Fibroblast of pulmonary artery (primary cell): ENCODE measurements around the gene CREB5.

Source experiments
- DNase-seq: peaks from one replicate; pipeline ENCODE4 v3.0.0-alpha.2; 2010; ENCODE audit warnings: low read depth
- H3K4me3 ChIP-seq: replicated peaks from 2 replicates; pipeline ENCODE4 v1.5.1; 2011; ENCODE audit warnings: low read depth, mild to moderate bottlenecking, control low read depth, low read length, moderate library complexity
- TF ChIP-seq, protein P1 (sequence below): IDR thresholded peaks from 2 replicates; pipeline ENCODE4 v1.5.1; 2011; ENCODE audit warnings: mild to moderate bottlenecking, control low read depth, low read length, inconsistent platforms; ENCODE audit errors: missing control alignments

CREB5 gene

GRCh38 chr7:28630350-28630749 lies 218.0 kb downstream of the CREB5 start:
- no peak for DNase-seq
- TF ChIP-seq, protein P1, sequence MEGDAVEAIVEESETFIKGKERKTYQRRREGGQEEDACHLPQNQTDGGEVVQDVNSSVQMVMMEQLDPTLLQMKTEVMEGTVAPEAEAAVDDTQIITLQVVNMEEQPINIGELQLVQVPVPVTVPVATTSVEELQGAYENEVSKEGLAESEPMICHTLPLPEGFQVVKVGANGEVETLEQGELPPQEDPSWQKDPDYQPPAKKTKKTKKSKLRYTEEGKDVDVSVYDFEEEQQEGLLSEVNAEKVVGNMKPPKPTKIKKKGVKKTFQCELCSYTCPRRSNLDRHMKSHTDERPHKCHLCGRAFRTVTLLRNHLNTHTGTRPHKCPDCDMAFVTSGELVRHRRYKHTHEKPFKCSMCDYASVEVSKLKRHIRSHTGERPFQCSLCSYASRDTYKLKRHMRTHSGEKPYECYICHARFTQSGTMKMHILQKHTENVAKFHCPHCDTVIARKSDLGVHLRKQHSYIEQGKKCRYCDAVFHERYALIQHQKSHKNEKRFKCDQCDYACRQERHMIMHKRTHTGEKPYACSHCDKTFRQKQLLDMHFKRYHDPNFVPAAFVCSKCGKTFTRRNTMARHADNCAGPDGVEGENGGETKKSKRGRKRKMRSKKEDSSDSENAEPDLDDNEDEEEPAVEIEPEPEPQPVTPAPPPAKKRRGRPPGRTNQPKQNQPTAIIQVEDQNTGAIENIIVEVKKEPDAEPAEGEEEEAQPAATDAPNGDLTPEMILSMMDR: no peak
- H3K4me3 ChIP-seq: no peak overlapping the region

DNA sequence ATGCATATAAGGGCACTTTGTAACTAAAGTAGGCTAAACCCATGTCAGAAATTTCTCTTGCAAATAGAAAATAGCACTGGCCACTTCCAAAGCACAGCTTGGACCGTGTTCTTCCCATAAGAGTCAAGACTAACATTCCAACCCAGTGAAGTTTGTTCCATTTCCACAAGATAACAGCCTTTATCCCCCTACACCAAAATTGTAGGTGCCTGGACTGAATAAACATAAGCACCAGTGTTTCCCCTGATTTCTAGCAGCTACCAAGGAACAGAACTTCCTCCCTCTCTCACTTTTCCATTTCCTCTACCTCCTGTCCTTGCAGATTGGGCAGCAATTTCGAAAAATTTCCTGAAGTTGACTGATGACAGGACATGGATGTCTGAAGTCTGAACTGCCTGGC lies 219.7 kb downstream of the CREB5 start:
- H3K4me3 ChIP-seq: no peak overlapping the region
- no peak for DNase-seq
- TF ChIP-seq, protein P1: no peak

- H3K4me3 ChIP-seq: no peak overlapping the region
- TF ChIP-seq, protein P1: no peak
- no peak for DNase-seq
These were observed 226.6 kb downstream of the CREB5 start for GRCh38 chr7:28638914-28639313.

DNA sequence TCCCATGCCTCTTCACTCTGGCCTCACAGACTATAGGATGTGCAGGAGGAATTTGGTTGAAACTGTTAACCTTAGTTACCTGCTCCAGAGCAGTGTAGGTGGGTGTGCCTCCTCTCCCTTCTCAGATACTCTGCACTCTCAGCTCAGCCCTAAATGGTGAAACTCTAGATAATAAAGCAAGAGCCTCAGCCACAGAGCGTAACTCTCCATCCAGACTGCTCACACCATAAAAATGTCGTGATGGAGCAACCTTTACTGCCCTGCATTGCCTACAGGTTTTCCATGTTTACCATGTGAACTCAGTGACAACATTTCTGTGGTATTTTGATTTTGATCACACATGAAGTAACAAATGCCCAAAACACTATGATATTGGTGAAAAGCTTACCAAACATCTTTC lies 227.7 kb downstream of the CREB5 start:
- H3K4me3 ChIP-seq: no peak overlapping the region
- no peak for DNase-seq
- TF ChIP-seq, protein P1: no peak

- H3K4me3 ChIP-seq: no peak overlapping the region
- TF ChIP-seq, protein P1: no peak
- no peak for DNase-seq
These were observed 229.6 kb downstream of the CREB5 start for GRCh38 chr7:28641752-28642545.

- no peak for DNase-seq
- TF ChIP-seq, protein P1: no peak
- no peak overlapping the region for H3K4me3 ChIP-seq
These were observed 230.9 kb downstream of the CREB5 start for GRCh38 chr7:28643188-28643569.
